HepG2 (cell line): ENCODE data around the gene MAP3K2. TPM values are rescaled to one million over a fixed set of nuclear protein-coding genes. Genes with fewer than 3 reads are reported as not detected.
A peak's percentile ranks its signal among the peaks of the same experiment; 100 is the strongest.

Source experiments
- AKAP8 ChIP-seq: sonication (generic); formaldehyde crosslinking; IDR thresholded peaks from 2 replicates; pipeline ENCODE4 v1.5.1; 2020; ENCODE audit warnings: mild to moderate bottlenecking, missing genetic modification reagents
- ATF7 ChIP-seq, 2 experiments: fragments of 450-650 bp in 1 of 2; sonication (generic) in 1 of 2; formaldehyde crosslinking in 1 of 2; IDR thresholded peaks; 2 replicates each; pipeline versions ENCODE4 v1.4.0 to v1.6.1; 2016 to 2020; ENCODE audit warnings: antibody characterized with exemption in 1 of 2, mild to moderate bottlenecking in 1 of 2, missing genetic modification reagents in 1 of 2
- NCOA1 ChIP-seq: sonication (generic); formaldehyde crosslinking; IDR thresholded peaks from 2 replicates; pipeline ENCODE4 v1.9.0; 2021; ENCODE audit warnings: missing genetic modification reagents
- SETDB1 ChIP-seq: sonication (generic); formaldehyde crosslinking; IDR thresholded peaks from 2 replicates; pipeline ENCODE4 v1.5.1; 2020; ENCODE audit warnings: missing genetic modification reagents, mild to moderate bottlenecking, borderline replicate concordance
- SKI ChIP-seq: fragments of 450-650 bp; IDR thresholded peaks from one replicate; pipeline ENCODE4 v1.6.1; 2018; ENCODE audit warnings: mild to moderate bottlenecking; ENCODE audit not compliant: partially characterized antibody
- ZKSCAN8 ChIP-seq: IDR thresholded peaks from 2 replicates; pipeline ENCODE4 v1.6.1; 2016; ENCODE audit warnings: borderline replicate concordance, missing genetic modification reagents, missing compliant biosample characterization
- ZNF550 ChIP-seq: sonication (generic); formaldehyde crosslinking; IDR thresholded peaks from 2 replicates; pipeline ENCODE4 v1.4.0; 2020; ENCODE audit warnings: mild to moderate bottlenecking, missing genetic modification reagents, borderline replicate concordance
- ZNF660 ChIP-seq: sonication (generic); formaldehyde crosslinking; IDR thresholded peaks from 2 replicates; pipeline ENCODE4 v1.5.1; 2020; ENCODE audit warnings: mild to moderate bottlenecking, low read depth, missing genetic modification reagents, borderline replicate concordance
- polyA plus RNA-seq, 8 experiments: library from polyadenylated mRNA; depleted of rRNA in 3 of 8; stranded (reverse) in 7 of 8; unstranded in 1 of 8; fragments of >200 nt; fragmentation: Illumina TruSeq in 4 of 8; extraction: Trizol in 4 of 8; gene quantifications; 2 replicates each; pipeline versions ENCODE4 v1.2.1 to v1.2.3, GENCODE V29; 2011 to 2016; ENCODE audit warnings: low read depth in 4 of 8, missing spikeins in 1 of 8, mixed read lengths in 1 of 8; ENCODE audit not compliant: insufficient read depth in 1 of 8
- total RNA-seq, 5 experiments: library from RNA; depleted of rRNA; stranded (reverse); fragments of >200 nt; fragmentation: Illumina TruSeq; extraction: Trizol; gene quantifications; 2 replicates each; pipeline ENCODE4 v1.2.3, GENCODE V29; 2016; ENCODE audit warnings: low read depth in 1 of 5
- TF ChIP-seq, protein P1 (sequence below): sonication (generic); IDR thresholded peaks from 2 replicates; pipeline ENCODE4 v1.6.1; 2016; ENCODE audit warnings: low read depth, borderline replicate concordance
- TF ChIP-seq, protein P2 (sequence below): fragments of 450-650 bp; IDR thresholded peaks from 2 replicates; pipeline ENCODE4 v1.6.1; 2016
- TF ChIP-seq, protein P3 (sequence below): IDR thresholded peaks from 2 replicates; pipeline ENCODE4 v1.6.1; 2016; ENCODE audit warnings: missing compliant biosample characterization, missing genetic modification reagents, borderline replicate concordance
- TF ChIP-seq, protein P4 (sequence below): sonication (generic); formaldehyde crosslinking; IDR thresholded peaks from 2 replicates; pipeline ENCODE4 v1.4.0; 2020; ENCODE audit warnings: mild to moderate bottlenecking, missing genetic modification reagents
- TF ChIP-seq, protein P5 (sequence below): sonication (generic); formaldehyde crosslinking; conservative IDR thresholded peaks from 2 replicates; pipeline ENCODE4 v1.8.1; 2023; ENCODE audit warnings: missing genetic modification reagents

Gene MAP3K2
- total and polyA plus RNA-seq, 2 of the 13 experiments (the other 11 are each of a cell fraction or from before 2014, with no cell fraction given) = 12.2 to 37.2 TPM

DNA sequence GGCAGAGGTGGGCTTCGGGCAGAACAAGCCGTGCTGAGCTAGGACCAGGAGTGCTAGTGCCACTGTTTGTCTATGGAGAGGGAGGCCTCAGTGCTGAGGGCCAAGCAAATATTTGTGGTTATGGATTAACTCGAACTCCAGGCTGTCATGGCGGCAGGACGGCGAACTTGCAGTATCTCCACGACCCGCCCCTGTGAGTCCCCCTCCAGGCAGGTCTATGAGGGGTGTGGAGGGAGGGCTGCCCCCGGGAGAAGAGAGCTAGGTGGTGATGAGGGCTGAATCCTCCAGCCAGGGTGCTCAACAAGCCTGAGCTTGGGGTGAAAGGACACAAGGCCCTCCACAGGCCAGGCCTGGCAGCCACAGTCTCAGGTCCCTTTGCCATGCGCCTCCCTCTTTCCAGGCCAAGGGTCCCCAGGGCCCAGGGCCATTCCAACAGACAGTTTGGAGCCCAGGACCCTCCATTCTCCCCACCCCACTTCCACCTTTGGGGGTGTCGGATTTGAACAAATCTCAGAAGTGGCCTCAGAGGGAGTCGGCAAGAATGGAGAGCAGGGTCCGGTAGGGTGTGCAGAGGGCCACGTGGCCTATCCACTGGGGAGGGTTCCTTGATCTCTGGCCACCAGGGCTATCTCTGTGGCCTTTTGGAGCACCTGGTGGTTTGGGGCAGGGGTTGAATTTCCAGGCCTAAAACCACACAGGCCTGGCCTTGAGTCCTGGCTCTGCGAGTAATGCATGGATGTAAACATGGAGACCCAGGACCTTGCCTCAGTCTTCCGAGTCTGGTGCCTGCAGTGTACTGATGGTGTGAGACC lies 30.7 kb upstream of the MAP3K2 start, which contains the start of gene PROC (continued):
- TF ChIP-seq, protein P1, sequence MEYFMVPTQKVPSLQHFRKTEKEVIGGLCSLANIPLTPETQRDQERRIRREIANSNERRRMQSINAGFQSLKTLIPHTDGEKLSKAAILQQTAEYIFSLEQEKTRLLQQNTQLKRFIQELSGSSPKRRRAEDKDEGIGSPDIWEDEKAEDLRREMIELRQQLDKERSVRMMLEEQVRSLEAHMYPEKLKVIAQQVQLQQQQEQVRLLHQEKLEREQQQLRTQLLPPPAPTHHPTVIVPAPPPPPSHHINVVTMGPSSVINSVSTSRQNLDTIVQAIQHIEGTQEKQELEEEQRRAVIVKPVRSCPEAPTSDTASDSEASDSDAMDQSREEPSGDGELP = peak; percentile 3; the same call in 1 of the 2 replicates
- TF ChIP-seq ZNF660 (CRISPR knock-in tag) = peak; percentile 94; the same call in 1 of the 2 replicates
- TF ChIP-seq, protein P2, sequence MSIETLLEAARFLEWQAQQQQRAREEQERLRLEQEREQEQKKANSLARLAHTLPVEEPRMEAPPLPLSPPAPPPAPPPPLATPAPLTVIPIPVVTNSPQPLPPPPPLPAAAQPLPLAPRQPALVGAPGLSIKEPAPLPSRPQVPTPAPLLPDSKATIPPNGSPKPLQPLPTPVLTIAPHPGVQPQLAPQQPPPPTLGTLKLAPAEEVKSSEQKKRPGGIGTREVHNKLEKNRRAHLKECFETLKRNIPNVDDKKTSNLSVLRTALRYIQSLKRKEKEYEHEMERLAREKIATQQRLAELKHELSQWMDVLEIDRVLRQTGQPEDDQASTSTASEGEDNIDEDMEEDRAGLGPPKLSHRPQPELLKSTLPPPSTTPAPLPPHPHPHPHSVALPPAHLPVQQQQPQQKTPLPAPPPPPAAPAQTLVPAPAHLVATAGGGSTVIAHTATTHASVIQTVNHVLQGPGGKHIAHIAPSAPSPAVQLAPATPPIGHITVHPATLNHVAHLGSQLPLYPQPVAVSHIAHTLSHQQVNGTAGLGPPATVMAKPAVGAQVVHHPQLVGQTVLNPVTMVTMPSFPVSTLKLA = peak; percentile 58
- peak; percentile 84; the same call in 1 of the 2 replicates for TF ChIP-seq NCOA1 (CRISPR knock-in tag)
- TF ChIP-seq AKAP8 = peak; percentile 87
- TF ChIP-seq ATF7 (IDR thresholded peaks at IDR 0.05) = no peak
- peak; percentile 82 for TF ChIP-seq ATF7 (CRISPR knock-in tag; IDR thresholded peaks at IDR 0.05)
- TF ChIP-seq, protein P3, sequence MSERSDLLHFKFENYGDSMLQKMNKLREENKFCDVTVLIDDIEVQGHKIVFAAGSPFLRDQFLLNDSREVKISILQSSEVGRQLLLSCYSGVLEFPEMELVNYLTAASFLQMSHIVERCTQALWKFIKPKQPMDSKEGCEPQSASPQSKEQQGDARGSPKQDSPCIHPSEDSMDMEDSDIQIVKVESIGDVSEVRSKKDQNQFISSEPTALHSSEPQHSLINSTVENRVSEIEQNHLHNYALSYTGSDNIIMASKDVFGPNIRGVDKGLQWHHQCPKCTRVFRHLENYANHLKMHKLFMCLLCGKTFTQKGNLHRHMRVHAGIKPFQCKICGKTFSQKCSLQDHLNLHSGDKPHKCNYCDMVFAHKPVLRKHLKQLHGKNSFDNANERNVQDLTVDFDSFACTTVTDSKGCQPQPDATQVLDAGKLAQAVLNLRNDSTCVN (CRISPR knock-in tag) = peak; percentile 17; the same call in 1 of the 2 replicates
- TF ChIP-seq SETDB1 (CRISPR knock-in tag) = no peak
- 0 out of 2 replicates have a peak, but pooled peaks have one; percentile 15 for TF ChIP-seq ZKSCAN8 (CRISPR knock-in tag)
- TF ChIP-seq ZNF550 (CRISPR knock-in tag) = peak; percentile 58
- TF ChIP-seq, protein P4, sequence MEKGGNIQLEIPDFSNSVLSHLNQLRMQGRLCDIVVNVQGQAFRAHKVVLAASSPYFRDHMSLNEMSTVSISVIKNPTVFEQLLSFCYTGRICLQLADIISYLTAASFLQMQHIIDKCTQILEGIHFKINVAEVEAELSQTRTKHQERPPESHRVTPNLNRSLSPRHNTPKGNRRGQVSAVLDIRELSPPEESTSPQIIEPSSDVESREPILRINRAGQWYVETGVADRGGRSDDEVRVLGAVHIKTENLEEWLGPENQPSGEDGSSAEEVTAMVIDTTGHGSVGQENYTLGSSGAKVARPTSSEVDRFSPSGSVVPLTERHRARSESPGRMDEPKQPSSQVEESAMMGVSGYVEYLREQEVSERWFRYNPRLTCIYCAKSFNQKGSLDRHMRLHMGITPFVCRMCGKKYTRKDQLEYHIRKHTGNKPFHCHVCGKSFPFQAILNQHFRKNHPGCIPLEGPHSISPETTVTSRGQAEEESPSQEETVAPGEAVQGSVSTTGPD (CRISPR knock-in tag) = no peak; the same call in 1 of the 2 replicates
- TF ChIP-seq, protein P5, sequence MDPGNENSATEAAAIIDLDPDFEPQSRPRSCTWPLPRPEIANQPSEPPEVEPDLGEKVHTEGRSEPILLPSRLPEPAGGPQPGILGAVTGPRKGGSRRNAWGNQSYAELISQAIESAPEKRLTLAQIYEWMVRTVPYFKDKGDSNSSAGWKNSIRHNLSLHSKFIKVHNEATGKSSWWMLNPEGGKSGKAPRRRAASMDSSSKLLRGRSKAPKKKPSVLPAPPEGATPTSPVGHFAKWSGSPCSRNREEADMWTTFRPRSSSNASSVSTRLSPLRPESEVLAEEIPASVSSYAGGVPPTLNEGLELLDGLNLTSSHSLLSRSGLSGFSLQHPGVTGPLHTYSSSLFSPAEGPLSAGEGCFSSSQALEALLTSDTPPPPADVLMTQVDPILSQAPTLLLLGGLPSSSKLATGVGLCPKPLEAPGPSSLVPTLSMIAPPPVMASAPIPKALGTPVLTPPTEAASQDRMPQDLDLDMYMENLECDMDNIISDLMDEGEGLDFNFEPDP (CRISPR knock-in tag) = peak; percentile 99
- TF ChIP-seq SKI = peak; percentile 71
